A549 (cell line): ENCODE data around the gene PAK2. TPM values are rescaled to one million over a fixed set of nuclear protein-coding genes. Genes with fewer than 3 reads are reported as not detected.

ENCODE experiments used
- ATAC-seq, 2 experiments: fragments of 200-7000 bp in 1 of 2; fragments of >200 bp in 1 of 2; cut with Nextera tagmentation in 1 of 2; cut with Tn5 transposase in 1 of 2; 3 replicates each; pipeline versions ENCODE4 v1.8.0 to v1.9.1; 2018 to 2020; ENCODE audit warnings: mild to moderate bottlenecking in 1 of 2, moderate library complexity in 1 of 2
- CTCF ChIA-PET: fragments of 300-600 bp; sonication (Branson Sonifier 250); formaldehyde crosslinking; extraction: SDS; loops from one replicate; lab custom pipeline; 2021; ENCODE audit warnings: antibody characterized with exemption, inconsistent platforms; lab: Yijun Ruan, JAX
- POLR2A ChIA-PET: fragments of 350-600 bp; formaldehyde crosslinking; extraction: SDS; loops from one replicate; lab custom pipeline; 2021; ENCODE audit warnings: antibody characterized with exemption, inconsistent platforms; lab: Yijun Ruan, JAX
- DNase-seq, 2 experiments: peaks; one replicate each; pipeline versions ENCODE4 v3.0.0 to v3.0.0-alpha.2; 2011 to 2016; ENCODE audit warnings: low read depth in 1 of 2, low spot score in 1 of 2
- FAIRE-seq: peaks from 2 replicates; lab custom pipeline; 2011; peaks lifted over from hg19 to GRCh38; lab: Jason Lieb, UNC
- H3K27ac ChIP-seq, 2 experiments: fragments of >200 bp; sonication (Bioruptor Twin); formaldehyde crosslinking; 3 replicates each; pipeline ENCODE4 v1.5.1; 2016 to 2017
- H3K4me1 ChIP-seq: fragments of >200 bp; sonication (Bioruptor Twin); formaldehyde crosslinking; 3 replicates; pipeline ENCODE4 v1.6.1; 2016
- H3K4me2 ChIP-seq: fragments of >200 bp; sonication (Bioruptor Twin); formaldehyde crosslinking; 3 replicates; pipeline ENCODE4 v1.6.1; 2016
- H3K4me3 ChIP-seq: fragments of >200 bp; sonication (Bioruptor Twin); formaldehyde crosslinking; 3 replicates; pipeline ENCODE4 v1.5.1; 2016
- H3K9me3 ChIP-seq: fragments of >200 bp; sonication (Bioruptor Twin); formaldehyde crosslinking; 3 replicates; pipeline ENCODE4 v1.6.1; 2016
- BHLHE40 ChIP-seq: IDR thresholded peaks from 2 replicates; pipeline ENCODE4 v1.6.1; 2012; ENCODE audit warnings: low read depth, low read length, inconsistent platforms
- CBX8 ChIP-seq: fragments of 200-600 bp; sonication (generic); IDR thresholded peaks from 2 replicates; pipeline ENCODE4 v1.6.1; 2016
- CHD2 ChIP-seq: fragments of 150-350 bp; IDR thresholded peaks from 2 replicates; pipeline ENCODE4 v1.6.1; 2014; ENCODE audit warnings: low read length; ENCODE audit not compliant: partially characterized antibody
- CTCF ChIP-seq: fragments of >200 bp; sonication (Bioruptor Twin); formaldehyde crosslinking; IDR thresholded peaks from 3 replicates; pipeline ENCODE4 v1.5.1; 2016
- E2F6 ChIP-seq: IDR thresholded peaks from 2 replicates; pipeline ENCODE4 v1.6.1; 2012; ENCODE audit warnings: low read depth, borderline replicate concordance
- ESRRA ChIP-seq: fragments of 150-350 bp; IDR thresholded peaks from 2 replicates; pipeline ENCODE4 v1.6.1; 2014; ENCODE audit warnings: mild to moderate bottlenecking, low read length, borderline replicate concordance
- FOSL2 ChIP-seq, 2 experiments: fragments of 450-650 bp in 1 of 2; fragments of >200 bp in 1 of 2; sonication (Bioruptor Twin) in 1 of 2; formaldehyde crosslinking; IDR thresholded peaks; 2 replicates each; pipeline versions ENCODE4 v1.5.0 to v1.6.1; 2016 to 2020; ENCODE audit warnings: mild to moderate bottlenecking in 1 of 2, moderate library complexity in 1 of 2
- HEYL ChIP-seq: fragments of 250-450 bp; sonication (Bioruptor Pico); IDR thresholded peaks from 2 replicates; pipeline ENCODE4 v1.8.0; 2021; ENCODE audit warnings: mild to moderate bottlenecking, moderate library complexity
- HOXB13 ChIP-seq: fragments of 250-450 bp; sonication (Bioruptor Pico); IDR thresholded peaks from 2 replicates; pipeline ENCODE4 v1.5.0; 2020; ENCODE audit warnings: low read depth, mild to moderate bottlenecking, moderate library complexity
- PBX3 ChIP-seq: IDR thresholded peaks from 2 replicates; pipeline ENCODE4 v1.6.1; 2012
- PHF8 ChIP-seq: fragments of 200-600 bp; sonication (generic); IDR thresholded peaks from 2 replicates; pipeline ENCODE4 v1.6.1; 2016; ENCODE audit warnings: low read depth, mild to moderate bottlenecking, antibody characterized with exemption, moderate library complexity, borderline replicate concordance
- SREBF2 ChIP-seq: fragments of 450-650 bp; IDR thresholded peaks from 2 replicates; pipeline ENCODE4 v1.6.1; 2014; ENCODE audit warnings: mild to moderate bottlenecking, moderate library complexity
- USF2 ChIP-seq: fragments of 450-650 bp; IDR thresholded peaks from 2 replicates; pipeline ENCODE4 v1.6.1; 2014; ENCODE audit warnings: antibody characterized with exemption
- ZC3H11A ChIP-seq: fragments of 450-650 bp; IDR thresholded peaks from 2 replicates; pipeline ENCODE4 v1.6.1; 2014; ENCODE audit warnings: antibody characterized with exemption, mild to moderate bottlenecking
- ZFP36 ChIP-seq: fragments of 450-650 bp; IDR thresholded peaks from 2 replicates; pipeline ENCODE4 v1.6.1; 2014; ENCODE audit warnings: borderline replicate concordance; ENCODE audit not compliant: partially characterized antibody
- WGBS: methylation state at CpG from one replicate; pipeline ENCODE4 v1.1.6; 2017; ENCODE audit errors: missing lambda C conversion rate; 5-methylcytosine and 5-hydroxymethylcytosine counted together
- polyA plus RNA-seq, 4 experiments: library from polyadenylated mRNA; depleted of rRNA in 3 of 4; stranded (reverse); fragments of >200 nt; fragmentation: RNase III in 1 of 4; extraction: RNeasy Plus Mini Kit Qiagen cat#74134 plus additional on column Dnase treatment in 1 of 4; gene quantifications; 2 replicates in 3 of 4; 3 replicates in 1 of 4; pipeline ENCODE4 v1.2.3, GENCODE V29; 2011 to 2017

PAK2 gene
- polyA plus RNA-seq, 2 of the 4 experiments (the other 2 are of a cell fraction): 33.0 to 49.8 TPM

- WGBS: 89% methylated on average over 9 of the region's 9 CpGs
- Histone ChIP-seq H3K4me3 (no peak overlapping the region), H3K9me3 (peaks cover 13% of the 10 kb centered on the region), H3K4me2 (no peak overlapping the region), H3K27ac (no peak overlapping the region), H3K4me1 (peaks cover 16% of the 10 kb centered on the region)
- no peak; a peak in 1 of 6 replicates for ATAC-seq
- FAIRE-seq: no peak
- ChIA-PET CTCF (interaction anchor here (1.6 kb wide), 1 partner anchor 22 kb away, joined by 3 read pairs; no protein-coding TSS in a partner anchor), POLR2A (no interaction called here)
- no peak for DNase-seq
- no peak for TF ChIP-seq HEYL (CRISPR knock-in tag)
- TF ChIP-seq CBX8: no peak
- TF ChIP-seq ZFP36: no peak
Observed at GRCh38 chr3:196754091-196754981, 14.7 kb downstream of the PAK2 start.

- Histone ChIP-seq H3K4me1 (peaks cover 12% of the 10 kb centered on the region), H3K4me3 (no peak overlapping the region), H3K9me3 (peaks cover 13% of the 10 kb centered on the region), H3K4me2 (no peak overlapping the region), H3K27ac (no peak overlapping the region)
- DNase-seq (no peak), FAIRE-seq (no peak)
- POLR2A ChIA-PET: no interaction called here
- CTCF ChIA-PET: no interaction called here
- TF ChIP-seq PBX3 (no peak), USF2 (no peak), CHD2 (no peak), SREBF2 (no peak), ESRRA (no peak), HOXB13 (no peak), BHLHE40 (no peak), PHF8 (no peak), CTCF (no peak), ZC3H11A (no peak)
- TF ChIP-seq, all 56 proteins: peak for 0
- WGBS: 87% methylated on average over 4 of the region's 4 CpGs
- ATAC-seq: no peak
Observed at GRCh38 chr3:196756732-196757131, 17.1 kb downstream of the PAK2 start.

- FAIRE-seq (no peak), DNase-seq (peak; percentile 19 to 44), ATAC-seq (peak; percentile 71 to 73; a peak in 5 of 6 replicates)
- 85% methylated on average over 9 of the region's 9 CpGs for WGBS
- ChIA-PET CTCF (interaction anchor here (0.5 kb wide), 1 partner anchor 24 kb away, joined by 3 read pairs; no protein-coding TSS in a partner anchor), POLR2A (no interaction called here)
- Histone ChIP-seq H3K27ac (no peak overlapping the region; a peak in 1 of 6 replicates), H3K4me3 (no peak overlapping the region), H3K9me3 (peaks cover 13% of the 10 kb centered on the region), H3K4me2 (peak overlapping the region; percentile 27; the same call in 1 of the 3 replicates), H3K4me1 (peaks cover 15% of the 10 kb centered on the region)
- TF ChIP-seq FOSL2 (IDR thresholded peaks at IDR 0.05): no peak
- TF ChIP-seq FOSL2 (CRISPR knock-in tag; IDR thresholded peaks at IDR 0.05): peak; percentile 77
- TF ChIP-seq E2F6: no peak
Observed at GRCh38 chr3:196757876-196758739, 18.5 kb downstream of the PAK2 start.
